T-cell (primary cell): Measurements from ENCODE around the gene CTDSPL2. TPM values are rescaled to one million over a fixed set of nuclear protein-coding genes. Genes with fewer than 3 reads are reported as not detected.
A peak's percentile ranks its signal among the peaks of the same experiment; 100 is the strongest.
"Not testable (repeated sequence)": the region's sequence is repeated elsewhere in the genome, so short reads cannot be mapped to it uniquely, and the experiment has no call there.

Source experiments
- ATAC-seq, 4 experiments: fragments of 200-7000 bp in 3 of 4; fragments of 150-1000 bp in 1 of 4; cut with Tn5 transposase; replicated peaks in 1 of 4; 1 replicate in 3 of 4; 2 replicates in 1 of 4; pipeline ENCODE4 v1.10.0; 2021; ENCODE audit warnings: moderate library complexity in 3 of 4, mild to moderate bottlenecking in 2 of 4, moderate number of reproducible peaks in 1 of 4
- CTCF ChIA-PET, 2 donors: fragments of 300-600 bp; sonication (Branson Sonifier 250); formaldehyde crosslinking; loops; one replicate each; lab custom pipeline; 2022; ENCODE audit warnings: antibody characterized with exemption in 2 of 2; lab: Charles Lee
- POLR2A ChIA-PET, 2 donors: fragments of 300-600 bp; sonication (Branson Sonifier 250); formaldehyde crosslinking; loops; one replicate each; lab custom pipeline; 2022; ENCODE audit warnings: antibody characterized with exemption in 2 of 2; lab: Charles Lee
- DNase-seq, 35 experiments: peaks; one replicate each; pipeline versions ENCODE4 v3.0.0 to v3.0.0-alpha.2; 2013 to 2023
- H3K27ac ChIP-seq: one replicate; pipeline ENCODE4 v1.5.1; 2013; ENCODE audit warnings: low read length
- H3K27me3 ChIP-seq, 2 experiments: replicated peaks in 1 of 2; 1 replicate in 1 of 2; 2 replicates in 1 of 2; pipeline versions ENCODE4 v1.6.1 to v1.7.0; 2013; ENCODE audit warnings: low read length in 1 of 2, mixed read lengths in 1 of 2; ENCODE audit not compliant: control insufficient read depth in 2 of 2, insufficient read depth in 2 of 2; ENCODE audit errors: extremely low read depth in 1 of 2
- H3K36me3 ChIP-seq, 2 donors: 1 replicate in 1 of 2; 2 replicates in 1 of 2; pipeline versions ENCODE4 v1.6.1 to v1.7.0; 2013; ENCODE audit warnings: low read length in 1 of 2; ENCODE audit not compliant: control insufficient read depth in 2 of 2, insufficient read depth in 1 of 2; ENCODE audit errors: extremely low read depth in 1 of 2
- H3K4me1 ChIP-seq, 2 experiments: 1 replicate in 1 of 2; 2 replicates in 1 of 2; pipeline versions ENCODE4 v1.6.1 to v1.7.0; 2013; ENCODE audit warnings: low read length in 2 of 2, mixed read lengths in 1 of 2; ENCODE audit not compliant: insufficient read depth in 2 of 2, control insufficient read depth in 1 of 2; ENCODE audit errors: extremely low read depth in 1 of 2
- H3K4me3 ChIP-seq, 2 donors: 1 replicate in 1 of 2; 2 replicates in 1 of 2; pipeline versions ENCODE4 v1.5.1 to v1.7.0; 2013; ENCODE audit warnings: mild to moderate bottlenecking in 2 of 2, low read length in 1 of 2, moderate library complexity in 1 of 2; ENCODE audit not compliant: control insufficient read depth in 1 of 2; ENCODE audit errors: extremely low read depth in 1 of 2
- H3K9me3 ChIP-seq: 2 replicates; pipeline ENCODE4 v1.7.0; 2013
- H3K27ac Mint-ChIP-seq, 2 donors: one replicate each; pipeline ENCODE4 v1.8.0; 2020 to 2021; ENCODE audit warnings: mild to moderate bottlenecking in 2 of 2, mixed read lengths in 2 of 2
- H3K27me3 Mint-ChIP-seq, 2 donors: one replicate each; pipeline ENCODE4 v1.8.0; 2021 to 2022; ENCODE audit warnings: mixed read lengths in 2 of 2
- H3K36me3 Mint-ChIP-seq: one replicate; pipeline ENCODE4 v1.8.0; 2021; ENCODE audit warnings: mixed read lengths
- H3K4me1 Mint-ChIP-seq, 3 donors: one replicate each; pipeline ENCODE4 v1.8.0; 2020 to 2022; ENCODE audit warnings: mixed read lengths in 3 of 3, mild to moderate bottlenecking in 1 of 3
- H3K4me3 Mint-ChIP-seq, 3 donors: one replicate each; pipeline ENCODE4 v1.8.0; 2020 to 2022; ENCODE audit warnings: mild to moderate bottlenecking in 3 of 3, mixed read lengths in 3 of 3, moderate library complexity in 3 of 3
- H3K9me3 Mint-ChIP-seq, 3 donors: one replicate each; pipeline ENCODE4 v1.8.0; 2020 to 2022; ENCODE audit warnings: mixed read lengths in 3 of 3
- WGBS: methylation state at CpG from one replicate; pipeline ENCODE4 v1.1.5; 2013; ENCODE audit warnings: missing lambda C conversion rate; ENCODE audit not compliant: insufficient coverage; 5-methylcytosine and 5-hydroxymethylcytosine counted together
- total RNA-seq, 35 experiments: library from RNA in 6 of 35; stranded (reverse) in 6 of 35; fragments of 120-200 nt in 1 of 35; gene quantifications; one replicate each; pipeline versions ENCODE4 v1.2.1 to v1.2.4 and lab custom pipeline; 2013 to 2026

The CTDSPL2 gene
- total RNA-seq, 5 donors from 2014 or later (not counting 1 experiment from before 2014, with no cell fraction given): 59.7 to 76.7 (median 71.0) TPM

DNA sequence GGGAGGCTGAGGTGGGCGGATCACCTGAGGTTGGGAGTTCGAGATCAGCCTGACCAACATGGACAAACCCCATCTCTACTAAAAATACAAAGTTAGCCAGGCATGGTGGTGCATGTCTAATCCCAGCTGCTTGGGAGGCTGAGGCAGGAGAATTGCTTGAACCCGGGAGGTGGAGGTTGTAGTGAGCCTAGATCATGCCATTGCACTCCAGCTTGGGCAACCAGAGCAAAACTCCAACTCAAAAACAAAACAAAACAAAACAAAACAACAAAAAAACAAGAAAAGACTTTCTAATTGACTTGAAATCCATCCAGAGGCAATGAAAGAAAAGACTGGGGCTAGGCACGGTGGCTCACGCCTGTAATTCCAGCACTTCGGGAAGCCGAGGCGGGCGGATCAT is 121.7 kb downstream of the CTDSPL2 start:
- POLR2A ChIA-PET: interaction anchor here in 1 of 2 donors (0.6 to 1.5 kb wide), 4 partner anchors 11 to 314 kb away, joined by 6 to 15 read pairs (median 6); partner anchors contain the start of gene EIF3J
- H3K27me3 Mint-ChIP-seq, H3K9me3 Mint-ChIP-seq, H3K4me3 Mint-ChIP-seq, H3K4me3 ChIP-seq, H3K9me3 ChIP-seq, H3K27me3 ChIP-seq, H3K27ac ChIP-seq, ATAC-seq, DNase-seq: not testable (repeated sequence)
- Histone ChIP-seq H3K36me3 (peaks cover 7 to 30% of the 10 kb centered on the region in 2 donors), H3K4me1 (peaks cover 0 to 20% of the 10 kb centered on the region in 2 experiments)
- Mint-ChIP-seq H3K4me1 (peaks cover 40 to 51% (median 43%) of the 10 kb centered on the region in 3 donors), H3K27ac (peak overlapping the region in 1 of 2 donors; percentile 11), H3K36me3 (peaks cover 14% of the 10 kb centered on the region)
- CTCF ChIA-PET: interaction anchor here (0.6 to 1.2 kb wide), 2 partner anchors 11 to 188 kb away, joined by 6 to 7 read pairs; no protein-coding TSS in a partner anchor
- WGBS: 100% methylated on average over 2 of the region's 9 CpGs

DNA sequence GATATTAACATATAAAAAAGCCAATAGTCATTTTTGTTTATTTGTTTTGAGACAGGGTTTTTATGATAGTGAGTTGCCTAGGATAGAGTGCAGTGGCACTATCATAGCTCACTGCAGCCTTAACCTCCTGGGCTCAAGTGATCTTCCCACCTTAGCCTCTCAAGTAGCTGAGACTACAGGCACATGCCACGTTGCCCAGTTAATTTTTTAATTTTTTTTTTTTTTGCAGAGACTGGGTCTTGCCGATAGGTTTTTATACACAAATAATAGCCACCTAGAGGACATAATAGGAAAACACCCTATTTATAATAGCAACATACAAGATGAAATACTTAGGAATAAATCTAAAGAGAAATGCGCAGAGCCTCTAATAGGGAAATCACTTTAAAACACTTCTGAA is 122.8 kb downstream of the CTDSPL2 start:
- H3K4me3 ChIP-seq: no peak overlapping the region
- H3K27ac ChIP-seq: no peak overlapping the region
- peaks cover 7 to 39% of the 10 kb centered on the region in 2 donors for H3K36me3 ChIP-seq
- H3K9me3 Mint-ChIP-seq: no peaks in the 10 kb centered on the region
- CTCF ChIA-PET: interaction anchor here in 1 of 2 donors (0.6 to 1.2 kb wide), 4 partner anchors 12 to 646 kb away, joined by 3 to 7 read pairs (median 4); no protein-coding TSS in a partner anchor
- H3K36me3 Mint-ChIP-seq: peaks cover 24% of the 10 kb centered on the region
- peaks cover 51 to 58% (median 51%) of the 10 kb centered on the region in 3 donors for H3K4me1 Mint-ChIP-seq
- H3K9me3 ChIP-seq: no peaks in the 10 kb centered on the region
- peak in 1 of 4 experiments; percentile 31 for ATAC-seq
- peaks cover 8 to 14% of the 10 kb centered on the region in 2 experiments for H3K4me1 ChIP-seq
- DNase-seq: peak in 1 of 35 experiments; percentile 38
- POLR2A ChIA-PET: interaction anchor here in 1 of 2 donors (0.7 to 1.5 kb wide), 4 partner anchors 12 to 172 kb away, joined by 3 to 15 read pairs (median 6); partner anchors contain the start of gene EIF3J
- WGBS: no CpG with 5 or more reads among the region's 3 CpGs
- H3K27ac Mint-ChIP-seq: peak overlapping the region; percentile 52 to 64
- no peaks in the 10 kb centered on the region for H3K27me3 Mint-ChIP-seq
- H3K27me3 ChIP-seq: no peaks in the 10 kb centered on the region
- H3K4me3 Mint-ChIP-seq: no peak overlapping the region

DNA sequence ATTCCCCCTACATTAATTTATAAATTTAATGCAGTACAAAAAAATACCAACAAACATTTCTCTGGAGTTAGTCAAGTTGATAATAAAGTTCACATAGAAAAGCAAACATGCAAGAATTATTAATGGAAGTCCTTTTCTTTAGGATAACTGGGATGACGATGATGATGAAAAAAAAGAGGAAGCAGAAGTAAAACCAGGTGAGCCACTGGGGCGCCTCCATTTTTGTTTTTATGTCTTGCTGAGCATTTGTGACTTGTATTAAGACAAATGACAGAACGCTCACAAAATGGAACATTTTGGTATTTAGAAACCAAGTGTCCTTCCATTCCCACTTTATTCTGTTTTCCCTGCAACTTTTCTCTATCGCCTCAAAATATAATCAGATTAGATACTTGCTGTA is 123.3 kb downstream of the CTDSPL2 start:
- no CpG with 5 or more reads among the region's 4 CpGs for WGBS
- Histone ChIP-seq H3K27ac (no peak overlapping the region), H3K4me1 (peaks cover 11 to 14% of the 10 kb centered on the region in 2 experiments), H3K36me3 (peaks cover 7 to 44% of the 10 kb centered on the region in 2 donors), H3K4me3 (no peak overlapping the region), H3K9me3 (no peaks in the 10 kb centered on the region), H3K27me3 (no peaks in the 10 kb centered on the region)
- Mint-ChIP-seq H3K36me3 (peaks cover 28% of the 10 kb centered on the region), H3K27ac (peak overlapping the region in 1 of 2 donors; percentile 59), H3K27me3 (no peaks in the 10 kb centered on the region), H3K4me1 (peaks cover 53 to 60% (median 54%) of the 10 kb centered on the region in 3 donors), H3K4me3 (no peak overlapping the region), H3K9me3 (no peaks in the 10 kb centered on the region)
- ATAC-seq: no peak
- POLR2A ChIA-PET: interaction anchor here in 1 of 2 donors (1.5 kb wide), 2 partner anchors 12 to 14 kb away, joined by 6 to 15 read pairs; partner anchors contain the start of gene EIF3J
- no peak for DNase-seq
- CTCF ChIA-PET: interaction anchor here in 1 of 2 donors (0.6 kb wide), 1 partner anchor 38 kb away, joined by 4 read pairs; no protein-coding TSS in a partner anchor

DNA sequence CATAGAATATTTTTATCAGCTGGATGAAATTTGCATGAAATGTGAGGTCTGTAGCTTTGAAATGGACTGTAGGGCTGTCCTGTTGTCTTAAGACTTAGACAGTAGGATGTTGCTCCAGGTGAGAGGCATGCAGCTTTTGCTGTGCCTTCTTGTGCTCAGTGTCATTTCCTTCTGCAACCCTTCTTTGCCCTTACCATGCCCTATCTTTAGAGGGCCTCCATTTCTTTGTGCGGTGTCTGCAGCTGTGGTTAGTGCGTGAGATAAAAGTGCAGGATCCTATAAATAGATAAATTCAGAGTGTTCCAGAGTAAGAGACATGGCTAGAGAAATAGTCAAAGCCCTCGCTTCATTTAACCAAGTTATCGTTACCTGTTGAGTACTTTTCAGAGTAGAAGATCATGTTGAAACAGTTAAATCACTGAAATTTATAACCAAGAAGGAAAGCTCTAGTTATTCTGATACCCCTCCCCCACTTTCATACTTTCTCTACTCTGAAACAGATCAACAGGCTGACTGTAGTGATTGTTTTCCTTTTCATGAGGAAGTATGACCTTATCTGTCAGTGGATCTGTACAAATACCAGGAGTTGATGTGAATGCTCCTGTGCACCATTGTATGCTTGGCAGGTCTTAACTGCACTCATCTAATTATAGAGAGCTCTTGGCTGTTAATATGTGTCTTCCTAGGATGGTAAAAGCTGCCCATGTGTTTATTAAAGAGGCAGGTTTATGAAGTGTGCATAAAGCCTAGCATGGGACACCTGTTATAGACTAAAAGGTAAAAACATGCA is 127.7 kb downstream of the CTDSPL2 start:
- H3K27ac Mint-ChIP-seq: peak overlapping the region; percentile 53 to 84
- H3K4me3 Mint-ChIP-seq: peak overlapping the region in 2 of 3 donors; percentile 2 to 18
- no peaks in the 10 kb centered on the region for H3K9me3 ChIP-seq
- ChIA-PET POLR2A (interaction anchor here (0.6 kb wide), 2 partner anchors 20 to 101 kb away, joined by 3 read pairs; no protein-coding TSS in a partner anchor), CTCF (no interaction called here)
- no peak overlapping the region for H3K4me3 ChIP-seq
- WGBS: no CpG with 5 or more reads among the region's 4 CpGs
- peaks cover 9 to 81% of the 10 kb centered on the region in 2 donors for H3K36me3 ChIP-seq
- DNase-seq (no peak), ATAC-seq (peak; percentile 79 to 84 (median 84))
- no peaks in the 10 kb centered on the region for H3K9me3 Mint-ChIP-seq
- peaks cover 13 to 15% of the 10 kb centered on the region in 2 experiments for H3K4me1 ChIP-seq
- H3K36me3 Mint-ChIP-seq: peaks cover 37% of the 10 kb centered on the region
- H3K27me3 Mint-ChIP-seq: no peaks in the 10 kb centered on the region
- H3K4me1 Mint-ChIP-seq: peaks cover 40 to 46% (median 43%) of the 10 kb centered on the region in 3 donors
- no peaks in the 10 kb centered on the region for H3K27me3 ChIP-seq
- H3K27ac ChIP-seq: peak overlapping the region; percentile 30

DNA sequence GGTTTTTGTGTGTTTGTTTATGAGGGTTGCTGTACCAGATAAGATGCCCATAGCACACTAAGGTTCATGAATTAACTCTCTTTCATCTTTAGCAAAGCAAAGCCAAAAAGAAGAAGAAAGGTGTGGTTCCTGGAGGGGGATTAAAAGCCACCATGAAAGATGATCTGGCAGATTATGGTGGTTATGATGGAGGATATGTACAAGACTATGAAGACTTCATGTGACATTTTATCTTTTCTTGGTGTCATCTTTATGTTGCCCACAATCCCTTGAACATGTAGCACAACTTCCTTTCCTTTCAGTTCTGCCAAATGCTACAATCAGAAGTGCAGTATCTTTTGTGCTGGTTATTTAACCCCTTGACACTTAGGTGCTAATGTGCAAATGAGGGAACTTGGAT is 133.5 kb downstream of the CTDSPL2 start:
- POLR2A ChIA-PET: interaction anchor here in 1 of 2 donors (0.6 kb wide), 1 partner anchor 1198 kb away, joined by 3 read pairs; no protein-coding TSS in a partner anchor
- not testable (repeated sequence) for H3K27ac ChIP-seq, DNase-seq, H3K4me3 ChIP-seq, H3K27me3 Mint-ChIP-seq, H3K27me3 ChIP-seq, H3K9me3 ChIP-seq, H3K9me3 Mint-ChIP-seq
- CTCF ChIA-PET: interaction anchor here in 1 of 2 donors (0.7 to 1.0 kb wide), 2 partner anchors 13 to 228 kb away, joined by 3 read pairs; no protein-coding TSS in a partner anchor
- peak; percentile 69 to 86 (median 80) for ATAC-seq
- H3K4me1 ChIP-seq: peaks cover 8 to 14% of the 10 kb centered on the region in 2 experiments
- peak overlapping the region; percentile 53 to 85 for H3K27ac Mint-ChIP-seq
- peak overlapping the region in 1 of 3 donors; percentile 5 for H3K4me3 Mint-ChIP-seq
- H3K36me3 ChIP-seq: peaks cover 13 to 90% of the 10 kb centered on the region in 2 donors
- H3K36me3 Mint-ChIP-seq: peaks cover 53% of the 10 kb centered on the region
- peaks cover 24 to 34% (median 33%) of the 10 kb centered on the region in 3 donors for H3K4me1 Mint-ChIP-seq
